Hair follicle dermal papilla cell (primary cell): ENCODE results near the gene GNPDA1. TPM values are rescaled to one million over a fixed set of nuclear protein-coding genes. Genes with fewer than 3 reads are reported as not detected.

Experiments
- total RNA-seq: library from RNA; depleted of rRNA; stranded (reverse); fragments of >200 nt; gene quantifications from 2 replicates; pipeline ENCODE4 v1.2.3, GENCODE V29; 2012

The GNPDA1 gene
- total RNA-seq, result 66.2 and 75.7 TPM in 2 replicates

DNA sequence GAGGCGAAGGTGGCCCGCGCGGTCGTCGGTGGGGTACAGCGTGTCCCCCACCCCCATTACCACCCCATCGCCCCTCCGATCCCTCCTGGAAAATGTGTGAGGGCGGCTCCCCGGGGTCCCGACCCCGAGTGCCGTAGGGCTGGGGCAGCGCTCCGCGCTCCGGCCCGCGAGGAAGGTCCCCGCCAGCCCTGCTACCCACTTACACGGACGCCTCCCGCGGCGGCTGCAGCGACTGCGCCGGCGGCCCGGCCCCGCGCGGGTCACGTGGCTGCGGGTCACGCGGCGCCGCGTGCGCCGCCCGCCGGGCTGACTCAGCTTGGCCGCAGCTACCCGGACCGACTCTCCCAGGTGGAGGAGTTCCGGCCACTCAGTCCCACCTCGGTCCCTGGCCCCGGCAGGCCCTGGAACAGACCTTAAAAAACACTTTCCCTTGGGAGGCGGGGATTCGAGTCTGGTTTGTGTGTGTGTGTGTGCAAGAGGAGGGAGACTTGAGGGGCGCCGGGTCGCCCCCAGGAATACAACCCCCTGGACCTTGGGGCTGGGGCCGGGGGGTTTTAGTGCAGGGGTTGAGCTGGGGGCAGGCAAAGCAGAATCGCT lies at the start of gene GNPDA1:
Gene GNPDA1 (minus strand): TSS at position 236 of the 597 bp plus-strand sequence. CDS start 992 bp downstream, outside the sequence.

DNA sequence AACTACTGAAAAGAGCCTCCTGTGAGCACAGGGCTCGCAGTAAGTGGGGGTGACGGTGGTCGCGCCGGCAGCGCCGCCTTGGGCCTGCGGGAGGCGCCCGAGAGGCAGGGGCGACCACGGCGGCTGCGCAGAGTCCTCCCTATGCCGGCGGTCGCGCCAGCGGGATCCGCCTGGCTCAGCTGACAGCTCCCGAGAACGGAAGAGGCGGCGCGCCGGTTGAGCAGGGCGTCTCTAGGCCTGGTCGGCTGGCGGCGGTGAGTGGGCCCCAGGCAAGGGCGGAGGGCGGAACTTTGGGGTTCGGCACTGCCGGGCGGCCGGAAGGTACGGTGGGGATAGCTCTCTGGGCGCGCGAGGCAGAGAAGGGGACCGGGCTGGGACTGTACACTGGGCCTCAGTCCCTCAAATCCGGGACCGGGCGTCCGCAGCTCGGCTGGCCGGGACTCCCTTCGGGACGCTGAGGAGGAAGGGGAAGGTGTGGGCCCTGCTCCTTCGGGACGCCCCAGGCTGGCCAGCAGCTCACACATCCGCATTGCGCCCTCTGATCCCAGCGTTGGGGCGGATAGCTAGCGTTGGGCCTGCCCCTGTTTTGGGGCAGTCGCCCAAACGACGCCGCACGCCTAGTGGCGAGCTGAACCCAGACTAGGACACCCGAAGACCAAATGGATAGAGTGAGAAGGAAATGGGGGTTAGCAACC lies 43.8 kb downstream of the GNPDA1 start, which contains the start of gene RNF14:
Gene RNF14 (plus strand): TSS at position 192 of the 695 bp plus-strand sequence. CDS start 4,484 bp downstream, outside the sequence.

DNA sequence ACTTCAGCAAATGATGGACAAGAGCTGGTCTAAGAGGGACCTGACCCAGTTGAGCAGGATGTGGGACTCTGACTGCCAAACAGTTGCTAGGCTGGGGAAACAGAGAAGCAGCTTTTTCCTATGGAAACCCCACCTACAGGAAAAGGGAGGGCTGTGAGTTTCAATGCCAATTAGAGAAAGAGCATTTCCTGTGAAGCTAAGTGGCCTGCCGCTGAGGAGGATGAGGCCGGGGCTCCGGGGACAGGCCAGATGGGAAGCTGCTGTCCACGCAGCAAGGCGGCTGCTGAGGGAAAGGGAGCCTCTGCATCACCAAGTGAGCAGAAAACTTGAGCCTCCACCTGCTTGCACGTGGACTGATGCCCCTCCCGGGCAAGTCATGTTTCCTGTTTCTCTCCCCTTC lies 54.7 kb downstream of the GNPDA1 start, which contains the start of gene PCDH12:
Gene PCDH12 (minus strand): TSS at position 90 of the 400 bp plus-strand sequence. CDS start 351 bp downstream, outside the sequence.

Other genes with a start within 250 kb of the GNPDA1 start
- gene PCDH1, start 134.6 kb downstream of the GNPDA1 start, total RNA-seq, result 1.2 and 1.5 TPM in 2 replicates
- gene DELE1, start 89.2 kb downstream of the GNPDA1 start, total RNA-seq, result 64.5 and 76.7 TPM in 2 replicates
- gene PCDH12, start 54.8 kb downstream of the GNPDA1 start, total RNA-seq, result 0.24 and 0.32 TPM in 2 replicates
- 103 TPM in 2 replicates for gene RNF14, start 43.9 kb downstream of the GNPDA1 start, total RNA-seq
- 69.7 and 119 TPM in 2 replicates for gene NDFIP1, start 95.8 kb upstream of the GNPDA1 start, total RNA-seq